ENCODE results near the gene ASAP2.

Gene ASAP2

DNA sequence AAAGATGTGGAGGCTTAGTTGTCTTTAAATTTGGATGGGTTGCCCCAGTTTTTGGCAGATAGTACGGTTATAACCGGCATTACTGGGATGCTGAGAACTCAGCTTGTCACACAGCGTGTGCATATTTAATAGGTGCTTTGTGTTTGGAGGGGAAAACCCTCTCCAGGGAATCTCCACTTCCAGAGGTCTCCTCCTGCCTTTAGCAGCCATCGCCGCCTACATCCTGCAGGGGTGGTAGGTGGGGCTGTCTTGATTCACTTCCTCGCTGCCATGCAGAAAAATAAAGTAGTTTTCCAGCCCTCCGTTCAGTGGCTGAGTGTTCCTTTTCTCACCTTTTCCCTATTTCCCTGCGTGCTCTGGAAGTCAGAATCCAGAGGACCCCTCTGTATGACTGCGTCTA lies 140.3 kb downstream of the ASAP2 start:
- DNase-seq (ENCODE audit: low read depth in 3 of 3): no peak

GRCh38 chr2:9347411-9347881 lies 140.8 kb downstream of the ASAP2 start:
- DNase-seq (ENCODE audit: low read depth in 3 of 3): no peak

- DNase-seq (ENCODE audit: low read depth in 3 of 3): no peak
Observed at GRCh38 chr2:9354318-9354717, 147.7 kb downstream of the ASAP2 start.

DNA sequence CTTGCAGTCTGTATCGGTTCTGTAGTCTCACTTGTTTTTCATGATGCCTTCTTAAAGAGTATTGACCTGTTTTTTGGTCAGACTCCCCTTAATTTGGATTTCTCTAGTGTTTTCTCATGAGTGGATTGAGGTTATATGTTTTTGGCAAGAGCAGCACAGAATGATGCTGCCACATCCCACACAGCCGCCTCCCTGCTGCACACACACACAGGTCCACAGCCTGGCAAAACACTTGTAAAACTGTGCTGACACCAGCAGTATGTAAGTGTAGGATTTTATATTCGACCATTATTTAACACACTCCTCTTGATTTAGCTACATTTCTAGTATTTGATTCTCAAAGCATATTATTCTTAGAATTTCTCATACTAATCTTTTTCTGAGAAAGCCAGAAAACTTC lies 148.7 kb downstream of the ASAP2 start:
- DNase-seq (ENCODE audit: low read depth in 3 of 3): no peak

DNA sequence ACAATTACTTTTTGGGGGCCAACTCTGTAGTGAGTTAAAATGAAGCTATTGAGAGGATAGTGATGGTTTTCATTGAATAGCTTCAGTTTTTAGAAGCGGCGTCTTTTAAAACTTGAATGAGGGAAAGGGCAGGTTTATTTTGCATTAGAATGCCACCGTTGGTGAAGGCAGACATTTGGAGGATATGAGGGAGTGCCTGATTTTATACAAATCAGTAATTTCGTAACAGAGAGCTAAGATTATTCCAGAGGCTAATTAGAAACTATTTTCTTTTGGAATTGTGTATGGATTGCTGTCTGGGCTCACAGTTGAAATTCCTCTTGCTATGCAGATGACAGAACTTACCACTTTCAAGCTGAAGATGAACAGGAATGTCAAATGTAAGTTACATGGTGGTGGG lies 149.1 kb downstream of the ASAP2 start:
- DNase-seq (ENCODE audit: low read depth in 3 of 3): no peak

DNA sequence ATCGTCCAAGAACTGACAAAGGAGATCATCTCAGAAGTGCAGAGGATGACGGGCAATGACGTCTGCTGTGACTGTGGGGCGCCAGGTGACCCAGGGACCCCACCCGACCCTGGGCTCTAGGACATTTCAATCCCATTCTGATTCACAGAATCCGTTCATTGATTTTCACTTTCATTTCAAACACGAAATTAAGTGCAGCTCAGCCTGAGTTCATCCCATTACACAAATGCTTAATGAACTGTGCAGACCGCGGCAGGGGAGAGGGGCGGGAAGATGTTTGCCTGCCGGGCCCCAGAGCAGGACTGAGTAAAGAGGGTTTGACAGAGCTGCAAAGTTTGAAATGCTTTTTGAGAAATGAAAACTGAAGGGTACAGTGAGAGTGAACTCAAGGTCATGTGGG lies 149.6 kb downstream of the ASAP2 start:
- no peak for DNase-seq (ENCODE audit: low read depth in 3 of 3)

DNA sequence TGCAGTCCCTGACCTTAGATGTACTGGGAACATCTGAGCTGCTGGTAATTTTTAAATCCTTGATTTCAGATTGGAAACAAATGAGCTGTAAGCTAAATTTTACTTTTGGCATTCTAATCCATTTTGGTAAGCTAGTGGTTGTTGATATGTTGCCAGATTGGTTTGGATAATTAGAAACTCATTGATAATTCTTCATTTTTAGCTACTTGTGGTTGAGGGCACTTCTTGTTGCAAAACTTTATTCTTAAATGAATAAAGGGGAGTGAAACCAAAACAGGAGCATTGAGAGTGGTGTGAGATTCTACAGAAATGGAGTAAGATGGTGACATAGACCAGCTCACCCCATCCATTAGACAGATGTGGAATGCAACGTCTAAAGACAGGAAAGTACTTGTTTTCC lies 152.2 kb downstream of the ASAP2 start:
- no peak for DNase-seq (ENCODE audit: low read depth in 3 of 3)

DNA sequence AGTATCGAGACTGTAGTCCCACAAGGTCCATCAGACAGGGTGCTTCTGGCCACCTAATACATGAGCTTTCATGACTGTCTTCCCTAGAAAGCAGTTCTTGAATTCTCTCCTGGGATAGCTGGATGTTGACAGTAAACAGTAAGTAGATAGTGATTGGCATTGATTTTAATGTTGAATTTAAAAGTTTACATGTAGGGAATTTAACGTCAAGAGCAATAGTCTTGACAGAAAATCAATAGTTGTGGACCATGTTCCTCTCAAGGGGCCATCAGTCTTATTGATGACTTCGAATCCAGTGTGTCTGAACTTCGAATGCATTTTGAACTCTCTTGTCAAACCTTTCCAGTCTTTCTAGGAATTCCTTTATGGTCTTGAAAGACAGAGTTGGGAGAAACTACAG lies 152.9 kb downstream of the ASAP2 start:
- no peak for DNase-seq (ENCODE audit: low read depth in 3 of 3)

DNA sequence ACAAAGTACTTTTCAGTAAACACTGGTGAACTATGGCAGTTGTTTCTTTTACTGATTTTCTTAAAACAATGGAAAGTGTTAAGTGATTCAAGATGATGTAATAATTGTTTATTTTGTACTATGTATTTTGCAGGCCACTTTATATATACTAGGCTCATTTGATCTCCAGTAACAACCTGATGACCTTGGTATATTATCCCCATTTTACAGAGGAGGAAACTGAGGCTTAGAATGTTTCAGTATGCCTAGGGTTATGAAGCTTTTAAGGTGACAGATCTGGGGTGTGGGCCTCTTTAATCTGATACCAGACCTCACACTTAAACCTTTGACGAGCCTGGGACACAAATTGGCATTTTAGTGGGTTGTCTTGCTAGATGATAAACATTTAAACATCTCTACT lies 153.5 kb downstream of the ASAP2 start:
- no peak for DNase-seq (ENCODE audit: low read depth in 3 of 3)

- DNase-seq (ENCODE audit: low read depth in 3 of 3): no peak
Observed at GRCh38 chr2:9360701-9361100, 154.1 kb downstream of the ASAP2 start.

DNA sequence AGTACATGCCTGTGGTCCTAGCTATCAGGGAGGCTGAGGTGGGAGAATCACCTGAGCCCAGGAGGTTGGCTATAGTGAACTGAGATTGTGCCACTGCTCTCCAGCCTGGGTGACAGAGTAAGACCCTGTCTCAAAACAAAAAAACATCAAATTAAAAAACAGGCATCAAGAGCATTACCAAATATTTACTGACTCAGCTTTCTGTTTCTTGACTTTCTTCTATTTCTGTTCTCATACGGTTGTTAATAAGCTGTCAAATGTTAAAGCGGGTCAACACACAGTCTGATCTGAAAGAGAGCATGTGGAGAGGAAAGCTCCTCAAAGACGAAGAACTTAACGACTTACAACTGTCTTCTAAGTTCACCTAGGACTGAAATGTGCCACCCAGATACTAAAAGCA lies 157.8 kb downstream of the ASAP2 start:
- DNase-seq (ENCODE audit: low read depth in 3 of 3): no peak

DNA sequence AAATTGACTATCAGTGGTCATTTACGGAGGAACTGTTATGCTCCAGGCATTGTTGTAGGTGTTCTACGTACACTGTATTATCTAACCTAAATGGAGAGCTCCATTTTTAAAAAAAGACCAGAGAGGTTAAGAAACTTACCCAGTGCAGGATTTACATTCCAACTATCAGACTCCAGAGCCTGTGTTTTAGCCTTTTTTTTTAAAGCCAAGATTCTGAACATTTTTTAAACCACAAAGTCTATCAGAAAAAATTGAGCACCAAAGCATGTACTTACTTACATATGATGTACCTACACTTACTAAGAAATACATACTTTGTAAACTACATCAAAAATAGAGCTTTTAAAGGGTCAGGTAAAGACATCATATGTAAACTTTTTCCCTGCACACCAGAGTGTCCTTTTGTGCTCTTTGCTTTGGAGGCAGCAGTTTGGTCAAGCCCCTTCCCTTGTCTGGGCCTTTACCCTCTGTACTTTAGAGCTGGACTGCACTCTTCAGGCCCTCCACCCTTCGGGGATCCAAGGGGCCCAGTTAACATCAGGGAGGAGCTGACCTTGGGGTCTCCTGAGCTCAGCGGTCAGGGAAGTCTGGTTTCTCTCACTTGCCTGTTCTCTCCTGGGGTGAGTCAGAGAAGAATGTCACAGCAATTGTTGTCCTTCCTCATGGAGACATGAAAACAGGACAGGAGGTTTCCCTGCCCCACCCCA lies 158.3 kb downstream of the ASAP2 start:
- no peak for DNase-seq (ENCODE audit: low read depth in 3 of 3)

DNA sequence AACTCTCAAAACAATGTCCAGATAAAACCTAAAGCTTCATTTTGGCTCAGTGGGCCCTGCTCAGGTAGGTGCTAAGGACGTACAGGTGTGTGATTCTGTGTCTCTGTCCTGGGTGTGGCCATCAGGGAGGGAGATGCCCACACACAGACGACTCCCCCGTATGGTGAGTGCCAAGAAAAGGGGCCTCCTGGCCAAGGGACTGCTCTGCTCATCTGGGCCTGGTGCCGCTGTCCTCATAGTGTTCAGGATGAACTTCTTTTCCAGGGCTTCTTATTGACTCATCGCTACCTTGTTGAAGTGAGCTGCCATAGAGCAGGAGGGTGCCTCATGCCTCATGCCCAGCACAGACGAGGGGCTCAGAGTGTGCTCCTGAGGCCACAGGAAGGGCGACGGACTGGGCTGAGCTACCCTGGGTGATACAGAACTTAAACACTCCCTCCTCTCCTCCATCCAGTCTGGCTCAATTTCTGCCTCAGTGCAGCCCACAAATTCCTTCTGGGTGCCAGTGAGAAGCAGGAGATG lies 158.9 kb downstream of the ASAP2 start:
- DNase-seq (ENCODE audit: low read depth in 3 of 3): no peak

GRCh38 chr2:9366026-9366425 lies 159.4 kb downstream of the ASAP2 start:
- no peak for DNase-seq (ENCODE audit: low read depth in 3 of 3)

DNA sequence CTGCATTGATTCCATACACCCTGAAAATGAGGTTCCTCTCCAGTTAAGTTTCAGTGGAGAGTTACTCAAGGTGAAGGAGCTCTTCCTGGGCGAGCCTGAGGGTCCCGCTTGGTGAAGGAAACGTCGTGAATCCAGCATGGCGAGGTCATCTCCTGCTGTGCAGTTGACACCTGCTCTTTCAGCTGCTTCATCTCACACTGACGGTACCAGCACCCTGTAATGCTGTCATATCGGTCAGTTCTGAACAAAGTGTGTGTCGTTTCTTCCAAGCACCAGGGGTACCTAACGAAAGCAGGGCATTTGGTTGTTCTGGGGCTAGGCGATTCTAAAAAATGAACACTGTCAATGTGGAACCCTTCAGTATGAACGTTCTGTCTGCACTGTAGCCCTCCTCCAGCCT lies 164.1 kb downstream of the ASAP2 start:
- DNase-seq (ENCODE audit: low read depth in 3 of 3): no peak

GRCh38 chr2:9373047-9373446 lies 166.4 kb downstream of the ASAP2 start:
- no peak for DNase-seq (ENCODE audit: low read depth in 3 of 3)

DNA sequence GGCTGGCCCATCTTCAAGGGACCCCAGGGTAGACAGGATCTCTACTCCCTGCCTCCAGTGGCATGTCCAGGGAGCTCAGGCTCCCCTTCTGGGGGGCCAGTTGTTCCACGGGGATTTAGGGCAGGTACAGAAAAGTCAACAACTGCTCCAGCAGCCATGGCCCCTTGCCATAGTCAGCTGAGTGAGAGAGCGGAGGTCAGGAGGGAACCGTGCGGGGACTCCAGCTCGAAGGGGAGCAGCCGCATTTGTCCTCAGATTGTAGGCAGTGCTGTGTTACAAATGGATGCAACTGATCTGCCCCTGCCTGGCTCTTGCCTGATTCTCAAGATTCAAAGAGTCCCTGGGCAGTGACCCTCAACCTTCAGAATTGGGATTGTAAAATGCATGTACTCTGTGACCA lies 166.9 kb downstream of the ASAP2 start:
- no peak for DNase-seq (ENCODE audit: low read depth in 3 of 3)

- no peak for DNase-seq (ENCODE audit: low read depth in 3 of 3)
Observed at GRCh38 chr2:9374071-9374730, 167.6 kb downstream of the ASAP2 start.

DNA sequence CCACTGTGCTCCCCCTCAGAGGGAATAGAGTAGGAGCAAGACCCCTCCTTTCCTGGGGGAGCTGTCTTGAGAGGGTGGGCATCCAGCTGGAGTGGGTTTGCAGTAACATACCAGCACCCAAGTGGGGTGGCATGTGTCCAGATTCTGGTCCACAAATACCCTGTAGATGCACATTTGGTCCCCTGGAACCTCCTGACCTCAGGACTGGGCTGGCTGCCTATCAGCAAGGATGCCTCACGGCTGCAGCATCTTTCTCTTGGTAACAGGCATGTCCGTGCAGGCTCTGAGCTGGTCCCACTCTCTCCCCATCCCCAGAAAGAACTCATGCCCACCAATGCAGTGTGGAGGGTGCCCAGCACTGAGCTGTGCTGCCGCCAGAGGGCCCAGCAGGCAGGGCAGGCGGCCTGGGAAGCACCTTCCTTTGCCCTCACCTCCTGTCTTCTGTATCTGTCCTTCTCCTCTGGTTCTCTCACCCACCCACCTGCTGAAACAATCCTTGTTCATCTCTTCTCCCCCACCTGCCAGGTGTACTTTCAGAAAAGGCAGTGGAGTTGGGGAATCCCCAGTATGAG lies 169.3 kb downstream of the ASAP2 start:
- DNase-seq (ENCODE audit: low read depth in 3 of 3): no peak

DNA sequence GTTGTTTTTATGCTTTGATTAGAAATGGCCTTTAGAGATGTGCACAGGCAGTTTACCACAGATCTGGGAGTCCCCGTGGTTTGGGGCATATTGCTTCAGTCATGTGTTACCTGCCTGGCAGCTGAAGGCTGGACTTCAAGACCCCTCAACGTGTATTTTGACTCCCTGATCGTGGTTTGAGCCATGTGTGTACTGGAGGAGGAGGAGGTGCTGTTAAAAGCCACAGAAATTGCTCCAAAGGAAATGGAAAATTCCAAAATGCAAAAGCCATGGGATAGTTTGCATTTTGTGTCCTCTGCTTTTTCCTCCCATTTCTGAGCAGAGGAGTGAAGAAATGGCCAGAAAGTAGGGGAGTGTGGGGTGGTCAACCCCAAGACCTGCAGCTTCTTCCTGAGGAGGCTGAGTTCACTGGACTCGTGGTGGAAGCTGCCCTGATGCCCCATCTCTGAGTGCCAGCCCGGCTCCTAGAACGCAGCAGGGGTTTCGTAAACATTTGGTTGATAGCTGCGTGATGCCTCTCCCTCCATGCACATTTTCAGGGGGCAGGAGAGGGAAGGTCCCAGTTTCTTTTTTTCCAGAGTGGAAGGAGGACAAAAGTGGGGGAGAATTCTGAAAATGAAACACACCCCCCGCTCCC lies 171.0 kb downstream of the ASAP2 start:
- DNase-seq (ENCODE audit: low read depth in 3 of 3): no peak

GRCh38 chr2:9378433-9379390 lies 172.1 kb downstream of the ASAP2 start:
- DNase-seq (ENCODE audit: low read depth in 3 of 3): no peak

Data from stimulated activated CD4-positive, alpha-beta T cell treated with anti-CD3 and anti-CD28 coated beads, TNF-alpha, amount 100 ng/mL, for 4 hours (primary cell).